GM23338 (cell line): ENCODE data around the gene PRDM11.

Experiments used
- CREB1 ChIP-seq: fragments of 250-450 bp; sonication (Bioruptor Pico); IDR thresholded peaks from 2 replicates; pipeline ENCODE4 v1.5.0; 2020; ENCODE audit warnings: low read depth, mild to moderate bottlenecking, moderate library complexity
- CTCF ChIP-seq, 2 experiments: fragments of 200-600 bp in 1 of 2; sonication (generic) in 1 of 2; conservative IDR thresholded peaks; 2 replicates each; pipeline versions ENCODE4 v1.5.1 to v1.6.1; 2016 to 2017; ENCODE audit warnings: antibody characterized with exemption in 2 of 2, low read depth in 2 of 2, mild to moderate bottlenecking in 2 of 2, moderate library complexity in 1 of 2
- EZH2 ChIP-seq: fragments of 200-600 bp; sonication (generic); IDR thresholded peaks from one replicate; pipeline ENCODE4 v1.8.0; 2017; ENCODE audit warnings: antibody characterized with exemption, mild to moderate bottlenecking, low read depth; ENCODE audit not compliant: unreplicated experiment
- EZH2phosphoT487 ChIP-seq: fragments of 200-600 bp; sonication (generic); IDR thresholded peaks from one replicate; pipeline ENCODE4 v1.8.1; 2018; ENCODE audit warnings: antibody characterized with exemption; ENCODE audit not compliant: unreplicated experiment
- JUNB ChIP-seq: IDR thresholded peaks from one replicate; pipeline ENCODE4 v1.6.1; 2016; ENCODE audit warnings: antibody characterized with exemption; ENCODE audit not compliant: unreplicated experiment
- NANOG ChIP-seq: IDR thresholded peaks from 2 replicates; pipeline ENCODE4 v1.6.1; 2016; ENCODE audit warnings: antibody characterized with exemption, borderline replicate concordance
- POLR2AphosphoS5 ChIP-seq: IDR thresholded peaks from 2 replicates; pipeline ENCODE4 v1.6.1; 2016; ENCODE audit warnings: antibody characterized with exemption, low read depth
- REST ChIP-seq: IDR thresholded peaks from one replicate; pipeline ENCODE4 v1.6.1; 2018; ENCODE audit warnings: antibody characterized with exemption; ENCODE audit not compliant: unreplicated experiment
- ZNF114 ChIP-seq: fragments of 250-450 bp; sonication (Bioruptor Pico); IDR thresholded peaks from 2 replicates; pipeline ENCODE4 v1.5.0; 2020; ENCODE audit warnings: mild to moderate bottlenecking, moderate library complexity
- ZNF331 ChIP-seq: fragments of 250-450 bp; sonication (Bioruptor Pico); IDR thresholded peaks from 2 replicates; pipeline ENCODE4 v1.5.0; 2020; ENCODE audit warnings: low read depth, mild to moderate bottlenecking, moderate library complexity
- TF ChIP-seq, protein P1 (sequence below): IDR thresholded peaks from 2 replicates; pipeline ENCODE4 v1.6.1; 2016; ENCODE audit warnings: antibody characterized with exemption

GRCh38 chr11:45258982-45259530 is 112.6 kb downstream of the PRDM11 start:
- no peak for TF ChIP-seq CTCF (conservative IDR thresholded peaks at IDR 0.05; ENCODE audit: low read depth in 2 of 2)
- TF ChIP-seq POLR2AphosphoS5 = no peak
- no peak for TF ChIP-seq REST
- TF ChIP-seq EZH2 = no peak
- no peak for TF ChIP-seq EZH2phosphoT487
- TF ChIP-seq ZNF114 (CRISPR knock-in tag) = no peak
- no peak for TF ChIP-seq NANOG
- TF ChIP-seq CREB1 = no peak
- no peak for TF ChIP-seq JUNB
- no peak for TF ChIP-seq ZNF331
- TF ChIP-seq, protein P1, sequence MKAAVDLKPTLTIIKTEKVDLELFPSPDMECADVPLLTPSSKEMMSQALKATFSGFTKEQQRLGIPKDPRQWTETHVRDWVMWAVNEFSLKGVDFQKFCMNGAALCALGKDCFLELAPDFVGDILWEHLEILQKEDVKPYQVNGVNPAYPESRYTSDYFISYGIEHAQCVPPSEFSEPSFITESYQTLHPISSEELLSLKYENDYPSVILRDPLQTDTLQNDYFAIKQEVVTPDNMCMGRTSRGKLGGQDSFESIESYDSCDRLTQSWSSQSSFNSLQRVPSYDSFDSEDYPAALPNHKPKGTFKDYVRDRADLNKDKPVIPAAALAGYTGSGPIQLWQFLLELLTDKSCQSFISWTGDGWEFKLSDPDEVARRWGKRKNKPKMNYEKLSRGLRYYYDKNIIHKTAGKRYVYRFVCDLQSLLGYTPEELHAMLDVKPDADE = no peak
